Measurements from ENCODE around the gene STAU1.

The STAU1 gene

GRCh38 chr20:49230561-49231133, 42.5 kb upstream of the STAU1 start:
- Histone ChIP-seq H3K4me3 (replicated peaks; ENCODE audit: insufficient read depth, low read length) (no peak overlapping the region), H3K27ac (replicated peaks) (peak overlapping the region; percentile 60), H3K27me3 (ENCODE audit: insufficient read depth, poor library complexity, severe bottlenecking) (no peaks in the 10 kb centered on the region)
- TF ChIP-seq POLR2AphosphoS5 (IDR thresholded peaks at IDR 0.05; ENCODE audit: low read depth) (peak; percentile 57; the same call in 1 of the 2 replicates), REST (IDR thresholded peaks at IDR 0.05; ENCODE audit: insufficient replicate concordance, low read depth) (no peak), SPI1 (IDR thresholded peaks at IDR 0.05; ENCODE audit: borderline replicate concordance, low read depth) (peak; percentile 98), CTCF (IDR thresholded peaks at IDR 0.05; ENCODE audit: insufficient read depth, low read length) (no peak)
- peak; percentile 81 to 88 for DNase-seq (ENCODE audit: low read depth in 1 of 2, low spot score in 1 of 2)

- Histone ChIP-seq H3K27ac (replicated peaks) (peak overlapping the region; percentile 60), H3K4me3 (replicated peaks; ENCODE audit: insufficient read depth, low read length) (no peak overlapping the region), H3K27me3 (ENCODE audit: insufficient read depth, poor library complexity, severe bottlenecking) (no peaks in the 10 kb centered on the region)
- DNase-seq (ENCODE audit: low read depth in 1 of 2, low spot score in 1 of 2), result no peak
- TF ChIP-seq CTCF (IDR thresholded peaks at IDR 0.05; ENCODE audit: insufficient read depth, low read length), result no peak
- TF ChIP-seq SPI1 (IDR thresholded peaks at IDR 0.05; ENCODE audit: borderline replicate concordance, low read depth), result no peak
- no peak for TF ChIP-seq POLR2AphosphoS5 (IDR thresholded peaks at IDR 0.05; ENCODE audit: low read depth)
Observed at GRCh38 chr20:49230021-49230420, 41.9 kb upstream of the STAU1 start.

- no peak for DNase-seq (ENCODE audit: low read depth in 1 of 2, low spot score in 1 of 2)
- H3K4me3 ChIP-seq (replicated peaks; ENCODE audit: insufficient read depth, low read length), result no peak overlapping the region
- TF ChIP-seq REST (IDR thresholded peaks at IDR 0.05; ENCODE audit: insufficient replicate concordance, low read depth) (no peak), SPI1 (IDR thresholded peaks at IDR 0.05; ENCODE audit: borderline replicate concordance, low read depth) (no peak), GABPA (IDR thresholded peaks at IDR 0.05; ENCODE audit: low read depth) (no peak), POLR2AphosphoS5 (IDR thresholded peaks at IDR 0.05; ENCODE audit: low read depth) (no peak), CTCF (IDR thresholded peaks at IDR 0.05; ENCODE audit: insufficient read depth, low read length) (no peak)
- no peak overlapping the region for H3K27ac ChIP-seq (replicated peaks)
- H3K27me3 ChIP-seq (ENCODE audit: insufficient read depth, poor library complexity, severe bottlenecking), result no peaks in the 10 kb centered on the region
Observed at GRCh38 chr20:49229381-49229780, 41.2 kb upstream of the STAU1 start.

GRCh38 chr20:49228676-49229075, 40.5 kb upstream of the STAU1 start:
- TF ChIP-seq POLR2AphosphoS5 (IDR thresholded peaks at IDR 0.05; ENCODE audit: low read depth), result no peak
- H3K27ac ChIP-seq (replicated peaks), result no peak overlapping the region
- H3K4me3 ChIP-seq (replicated peaks; ENCODE audit: insufficient read depth, low read length), result no peak overlapping the region
- no peak for DNase-seq (ENCODE audit: low read depth in 1 of 2, low spot score in 1 of 2)
- no peaks in the 10 kb centered on the region for H3K27me3 ChIP-seq (ENCODE audit: insufficient read depth, poor library complexity, severe bottlenecking)

Measured in HL-60 (cell line).